ENCODE measurements around the gene TGFA.

- TF ChIP-seq POLR2A (IDR thresholded peaks at IDR 0.05), result no peak
- TF ChIP-seq, protein P1, sequence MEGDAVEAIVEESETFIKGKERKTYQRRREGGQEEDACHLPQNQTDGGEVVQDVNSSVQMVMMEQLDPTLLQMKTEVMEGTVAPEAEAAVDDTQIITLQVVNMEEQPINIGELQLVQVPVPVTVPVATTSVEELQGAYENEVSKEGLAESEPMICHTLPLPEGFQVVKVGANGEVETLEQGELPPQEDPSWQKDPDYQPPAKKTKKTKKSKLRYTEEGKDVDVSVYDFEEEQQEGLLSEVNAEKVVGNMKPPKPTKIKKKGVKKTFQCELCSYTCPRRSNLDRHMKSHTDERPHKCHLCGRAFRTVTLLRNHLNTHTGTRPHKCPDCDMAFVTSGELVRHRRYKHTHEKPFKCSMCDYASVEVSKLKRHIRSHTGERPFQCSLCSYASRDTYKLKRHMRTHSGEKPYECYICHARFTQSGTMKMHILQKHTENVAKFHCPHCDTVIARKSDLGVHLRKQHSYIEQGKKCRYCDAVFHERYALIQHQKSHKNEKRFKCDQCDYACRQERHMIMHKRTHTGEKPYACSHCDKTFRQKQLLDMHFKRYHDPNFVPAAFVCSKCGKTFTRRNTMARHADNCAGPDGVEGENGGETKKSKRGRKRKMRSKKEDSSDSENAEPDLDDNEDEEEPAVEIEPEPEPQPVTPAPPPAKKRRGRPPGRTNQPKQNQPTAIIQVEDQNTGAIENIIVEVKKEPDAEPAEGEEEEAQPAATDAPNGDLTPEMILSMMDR (IDR thresholded peaks at IDR 0.05), result no peak
Measured at GRCh38 chr2:70526126-70526525, 27.5 kb downstream of the TGFA start.
